Embryonic facial prominence (tissue), 1 donor: ENCODE results near the gene ASIC4.

Experiments used
- DNase-seq: peaks from one replicate; pipeline ENCODE4 v3.0.0-alpha.2; 2016; ENCODE audit errors: extremely low spot score

Gene ASIC4

DNA sequence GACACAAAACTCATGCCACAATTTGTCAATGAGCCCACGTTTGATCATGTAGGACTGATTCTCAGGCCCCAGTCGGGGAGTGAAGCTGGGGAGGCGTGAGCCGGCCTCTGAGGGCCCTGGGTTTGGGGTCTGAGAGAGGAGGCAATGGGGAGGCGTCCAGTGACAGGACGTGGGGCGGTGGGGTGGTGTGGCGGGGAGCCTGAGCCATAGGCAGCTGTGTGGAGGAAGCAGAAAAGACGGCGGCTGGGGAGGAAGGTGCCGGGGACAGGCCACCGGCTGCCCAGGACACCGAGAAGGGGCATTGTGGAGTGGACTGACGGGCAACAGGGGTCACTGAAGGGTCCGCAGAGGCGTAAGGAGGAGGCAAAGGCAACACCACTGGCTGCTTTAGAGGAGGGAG lies 22.1 kb downstream of the ASIC4 start:
- DNase-seq: no peak

DNA sequence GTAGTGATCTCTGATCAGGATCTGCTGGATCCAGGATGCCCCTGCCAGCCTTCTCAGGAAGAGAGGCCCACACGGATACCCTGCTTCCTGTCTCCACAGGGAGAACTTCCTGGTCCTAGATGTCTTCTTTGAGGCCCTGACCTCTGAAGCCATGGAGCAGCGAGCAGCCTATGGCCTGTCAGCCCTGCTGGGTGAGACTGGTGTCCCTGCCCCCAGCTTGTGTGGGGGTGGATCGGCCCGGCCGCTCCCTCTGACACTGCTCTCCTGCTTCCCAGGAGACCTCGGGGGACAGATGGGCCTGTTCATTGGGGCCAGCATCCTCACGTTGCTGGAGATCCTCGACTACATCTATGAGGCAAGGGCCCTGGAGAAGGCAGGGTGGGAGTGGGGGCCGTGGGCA lies 22.7 kb downstream of the ASIC4 start:
- DNase-seq: no peak

DNA sequence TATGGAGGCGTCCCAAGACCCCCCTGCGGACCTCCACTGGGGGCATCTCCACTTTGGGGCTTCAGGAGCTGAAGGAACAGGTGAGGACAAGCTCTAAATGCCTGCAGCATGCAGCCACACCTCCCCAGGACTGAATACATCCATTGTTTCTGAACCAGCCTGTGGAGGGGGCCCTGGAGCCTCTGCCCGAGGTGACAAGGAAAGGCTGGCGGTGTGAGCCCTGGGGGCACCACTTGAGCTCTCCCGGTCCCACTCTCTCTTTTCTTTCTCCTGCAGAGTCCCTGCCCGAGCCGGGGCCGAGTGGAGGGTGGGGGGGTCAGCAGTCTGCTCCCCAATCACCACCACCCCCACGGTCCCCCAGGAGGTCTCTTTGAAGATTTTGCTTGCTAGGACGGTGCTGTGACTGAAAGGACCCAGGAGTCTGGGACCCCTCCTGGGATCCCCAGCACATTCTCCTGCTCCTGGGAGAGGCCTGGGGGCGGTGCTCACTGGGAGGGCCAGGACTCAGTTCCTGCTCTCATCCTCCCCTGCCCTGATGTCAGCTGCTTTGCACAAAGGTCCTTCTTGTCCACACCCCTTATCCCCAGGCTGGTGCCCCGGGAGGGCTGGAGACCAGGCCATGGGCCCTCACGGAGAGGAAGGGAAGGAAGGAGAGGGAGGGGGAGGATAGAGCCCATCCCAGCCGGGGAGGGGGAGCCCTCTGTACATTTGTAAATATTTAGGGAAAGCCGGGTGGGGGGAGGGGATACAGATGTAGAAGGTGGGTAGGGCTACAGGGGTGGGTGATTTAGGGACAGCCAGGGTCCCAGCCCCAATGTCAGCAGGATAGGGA lies 23.6 kb downstream of the ASIC4 start:
- DNase-seq: no peak

GRCh38 chr2:219538504-219538951 lies 24.2 kb downstream of the ASIC4 start:
- DNase-seq: no peak

- no peak for DNase-seq
These were observed 24.9 kb downstream of the ASIC4 start for GRCh38 chr2:219538956-219539788.

DNA sequence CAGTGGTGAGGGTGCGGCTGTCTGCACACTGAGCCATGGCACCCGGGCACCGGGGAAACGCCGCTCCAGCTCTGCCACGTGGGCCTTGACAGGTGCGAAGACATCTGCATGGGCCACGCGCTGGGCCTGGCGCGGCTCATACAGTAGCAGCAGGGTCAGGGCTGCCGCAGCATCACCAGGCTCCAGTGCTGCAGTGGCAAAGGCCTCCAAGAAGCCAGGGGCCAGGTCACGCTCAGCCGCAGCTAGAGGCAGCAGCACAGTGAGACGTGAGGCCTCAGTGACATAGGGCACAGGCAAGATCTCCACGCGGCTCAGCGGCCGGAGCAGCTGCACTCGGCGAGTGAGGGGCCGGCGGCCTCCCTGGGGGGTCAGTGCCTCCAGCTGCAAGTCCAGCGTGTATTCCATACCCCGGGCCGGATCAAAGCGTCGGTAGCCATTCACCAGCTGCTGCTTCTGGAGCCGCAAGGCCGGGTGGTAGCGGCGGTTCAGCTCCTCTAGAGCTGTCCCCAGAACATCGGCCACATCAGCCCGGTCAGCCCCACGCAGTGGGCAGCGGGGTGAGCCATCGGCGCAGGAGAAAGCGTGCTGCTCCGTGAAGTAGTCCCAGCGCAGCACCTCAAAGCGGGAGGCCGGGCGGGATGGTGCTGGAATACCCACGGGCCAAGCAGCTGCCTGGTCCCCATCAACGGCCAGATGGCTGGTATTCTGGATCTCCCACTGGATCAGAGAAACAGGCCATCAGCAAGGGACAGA lies 25.8 kb downstream of the ASIC4 start:
- no peak for DNase-seq

DNA sequence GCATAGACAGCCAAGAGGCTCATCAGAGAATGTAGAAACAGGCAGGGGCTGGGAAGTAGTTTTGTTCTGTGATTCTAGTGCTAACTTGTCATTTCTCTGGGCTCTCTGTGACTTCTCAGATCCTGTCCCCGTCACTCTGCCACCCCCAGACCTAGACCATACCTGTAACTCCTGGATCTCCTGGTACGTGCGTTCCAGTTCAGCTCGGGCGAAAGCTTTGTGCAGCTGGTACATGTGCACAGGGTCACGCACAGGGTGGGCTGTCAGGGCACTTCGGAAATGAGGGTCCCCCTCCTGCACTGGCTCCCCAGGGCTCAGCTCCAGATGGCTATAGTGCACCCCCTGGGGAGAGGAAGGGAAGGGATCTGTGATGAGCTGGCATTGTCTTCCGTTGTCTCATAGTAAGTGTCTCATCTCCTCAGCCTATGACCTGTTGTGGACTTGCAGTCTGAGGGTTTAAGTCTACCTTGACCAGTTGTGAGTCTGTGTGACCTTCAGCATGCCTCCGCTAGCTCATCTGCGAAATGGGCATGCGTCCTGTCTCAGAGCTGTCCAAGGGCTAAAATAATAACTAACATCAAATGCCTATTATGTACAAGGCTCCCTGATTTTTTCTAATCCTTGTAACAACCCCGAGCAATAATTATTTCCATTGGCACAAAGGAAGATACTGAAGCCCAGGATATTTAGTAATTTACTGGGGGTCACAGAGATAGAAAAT lies 26.7 kb downstream of the ASIC4 start:
- no peak for DNase-seq

DNA sequence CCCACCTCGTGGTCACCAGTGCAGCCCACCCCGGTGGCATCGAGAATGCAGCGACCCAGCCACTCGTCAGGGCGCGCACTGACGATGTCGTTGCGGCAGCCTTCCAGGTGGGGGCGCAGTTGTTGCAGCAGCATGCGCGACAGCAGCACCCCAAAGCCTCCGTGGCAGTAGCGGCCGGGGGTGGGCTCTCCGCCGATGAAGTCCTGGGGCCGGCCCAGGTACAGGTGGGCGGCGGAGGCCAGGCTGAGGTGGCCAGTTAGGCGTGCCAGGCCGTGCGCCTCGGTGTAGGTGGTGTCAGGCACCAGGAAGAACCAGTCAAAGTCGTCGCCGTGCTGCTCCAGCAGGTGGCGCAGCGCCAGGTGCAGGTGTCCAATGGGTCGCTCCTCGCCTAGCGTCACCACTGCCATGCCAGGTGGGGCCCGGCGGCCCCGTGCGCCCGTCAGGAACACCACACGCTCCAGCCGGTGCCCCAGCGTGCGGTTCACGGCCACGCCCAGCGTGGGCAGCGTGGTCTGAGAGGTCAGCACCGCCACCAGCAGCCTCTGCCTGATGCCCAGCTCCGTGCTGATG lies 27.4 kb downstream of the ASIC4 start:
- peak; percentile 62 for DNase-seq

GRCh38 chr2:219542931-219543595 lies 28.8 kb downstream of the ASIC4 start:
- DNase-seq: no peak

DNA sequence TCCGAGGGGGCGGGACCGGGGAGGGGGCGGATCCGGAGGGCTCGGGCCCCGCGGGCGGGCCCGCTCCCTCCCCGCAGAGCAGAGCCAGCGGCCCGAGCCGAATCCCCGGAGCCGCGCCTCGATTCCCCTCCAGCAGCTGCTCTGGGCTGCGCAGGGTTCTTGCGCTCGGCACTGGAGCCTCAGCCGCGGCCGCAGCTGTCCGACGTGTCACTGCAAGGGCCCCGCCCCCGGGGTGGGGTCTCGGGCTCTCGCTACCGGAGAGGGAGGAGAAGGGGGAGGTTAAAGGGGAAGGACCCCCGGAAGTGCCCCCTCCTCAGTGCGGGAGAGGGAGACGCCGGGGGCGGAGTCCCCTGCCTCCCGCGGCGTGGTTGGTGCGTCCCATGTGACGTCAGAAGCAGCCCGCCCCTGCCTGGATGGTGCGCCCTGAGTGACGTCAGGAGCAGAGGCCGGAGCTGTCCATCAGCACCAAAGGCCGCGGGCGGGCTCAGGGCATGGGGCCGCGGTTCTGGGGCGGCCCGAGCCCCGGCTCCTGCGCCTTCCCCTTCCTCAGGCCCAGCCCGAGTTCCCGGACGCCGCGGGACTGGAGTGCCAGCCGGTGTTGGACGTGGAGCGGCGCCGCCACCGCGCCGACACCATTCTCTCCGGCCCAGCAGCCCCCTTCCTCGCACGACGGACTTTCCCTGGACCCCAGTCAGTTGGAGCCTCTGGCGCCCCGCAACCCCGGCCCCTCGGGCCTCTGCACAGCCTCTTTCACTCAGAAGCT lies 29.5 kb downstream of the ASIC4 start, which contains the start of the genes CHPF and TMEM198:
Gene CHPF (minus strand): TSS at position 214 of the 763 bp plus-strand sequence. CDS start 271 bp downstream, outside the sequence.
Gene TMEM198 (plus strand): TSS at position 433 of the 763 bp plus-strand sequence. CDS start 700 bp downstream, outside the sequence.
- DNase-seq: peak; percentile 95

GRCh38 chr2:219544567-219544966 lies 30.3 kb downstream of the ASIC4 start:
- no peak for DNase-seq

DNA sequence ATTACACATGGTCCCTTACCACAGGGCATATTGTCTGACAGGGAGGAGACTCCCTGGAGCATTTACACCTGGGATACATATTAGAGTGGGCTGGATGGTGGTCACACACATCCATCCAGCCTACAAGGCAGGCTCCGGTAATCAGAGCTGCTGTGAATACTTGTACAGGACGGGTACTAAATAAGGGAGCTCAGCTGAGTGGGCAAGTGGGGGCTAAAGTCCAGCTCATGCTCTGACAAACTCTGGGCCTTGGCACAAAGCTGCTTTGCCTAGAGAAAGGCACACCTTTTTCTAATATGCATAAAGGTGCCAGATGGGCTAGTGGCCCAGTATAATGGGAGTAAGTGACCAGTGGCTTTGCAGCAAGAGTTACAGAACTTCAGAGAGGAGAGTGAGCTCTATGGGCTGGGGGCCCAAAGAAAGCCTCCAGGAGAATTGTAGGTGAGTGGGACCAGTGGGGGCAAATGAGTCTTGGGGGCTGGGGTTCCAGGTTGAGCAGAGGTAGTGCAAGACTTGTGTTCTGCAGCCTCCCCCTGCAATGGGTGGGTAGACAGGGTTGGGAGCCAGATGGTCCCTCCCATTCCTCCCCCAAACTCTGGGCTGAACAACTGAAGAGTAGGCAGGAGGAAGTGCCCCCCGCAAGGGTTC lies 31.1 kb downstream of the ASIC4 start:
- DNase-seq: no peak

- no peak for DNase-seq
These were observed 31.7 kb downstream of the ASIC4 start for GRCh38 chr2:219545943-219546352.

GRCh38 chr2:219547621-219548020 lies 33.3 kb downstream of the ASIC4 start:
- DNase-seq: no peak

DNA sequence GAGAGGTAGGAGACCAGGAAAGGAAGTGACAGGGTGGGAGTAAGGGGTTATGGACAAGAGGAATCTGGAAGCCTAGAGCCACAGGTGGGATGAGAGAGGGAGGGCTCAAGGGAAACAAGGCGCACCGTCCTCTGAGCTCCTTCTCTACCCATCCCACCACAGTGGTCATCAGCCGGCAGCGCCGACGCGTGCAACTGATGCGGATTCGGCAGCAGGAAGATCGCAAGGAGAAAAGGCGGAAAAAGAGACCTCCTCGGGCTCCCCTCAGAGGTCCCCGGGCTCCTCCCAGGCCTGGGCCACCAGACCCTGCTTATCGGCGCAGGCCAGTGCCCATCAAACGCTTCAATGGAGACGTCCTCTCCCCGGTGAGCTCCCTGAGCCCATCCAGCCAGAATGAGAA lies 34.7 kb downstream of the ASIC4 start:
- DNase-seq: no peak

GRCh38 chr2:219549619-219550018 lies 35.3 kb downstream of the ASIC4 start:
- no peak for DNase-seq

DNA sequence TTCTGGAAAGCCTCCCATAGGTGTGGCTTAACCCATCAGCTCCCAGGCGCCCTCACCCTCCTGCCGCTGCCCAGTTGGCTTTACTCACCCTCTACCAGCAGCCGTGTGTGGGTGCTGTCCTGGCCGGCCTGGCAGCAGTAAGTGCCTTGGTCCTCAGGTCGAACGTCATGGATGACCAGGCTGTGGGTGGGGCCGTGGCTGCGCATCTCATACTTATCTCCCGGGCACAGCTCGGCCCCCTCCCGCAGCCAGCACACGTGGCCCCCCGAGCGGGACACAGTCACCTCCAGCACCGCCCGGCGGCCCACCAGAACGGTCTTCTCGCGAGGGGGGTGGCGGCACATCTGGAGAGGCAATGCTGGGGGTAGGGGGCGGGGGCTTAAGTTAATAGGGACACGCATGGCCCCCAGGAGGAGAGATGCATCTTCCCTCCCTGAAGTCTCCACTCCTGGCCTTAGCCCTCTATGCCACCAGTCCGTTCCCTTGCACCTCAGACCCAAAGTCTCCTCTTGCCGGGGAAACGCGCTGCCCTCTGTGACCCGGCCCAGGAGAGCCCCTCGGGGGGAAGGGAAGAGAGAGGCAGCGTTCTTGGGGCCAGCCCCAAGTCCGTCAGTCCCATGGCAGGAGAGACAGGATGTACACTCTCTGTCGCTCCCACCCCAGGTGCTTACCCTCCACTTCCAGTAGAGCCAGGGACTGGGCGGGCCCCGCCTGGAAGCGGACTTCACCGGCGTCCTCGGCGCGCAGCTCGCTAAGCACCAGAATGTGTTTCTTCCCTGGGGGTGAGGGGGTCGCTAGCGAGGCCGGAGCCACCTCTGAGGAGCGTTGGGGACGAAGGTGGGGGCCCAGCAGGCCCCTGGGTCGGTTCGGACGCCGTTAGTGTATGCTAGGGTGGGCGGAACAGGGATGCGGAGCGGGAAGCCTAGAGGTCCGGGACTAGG lies 37.4 kb downstream of the ASIC4 start:
- DNase-seq: no peak
